GM13976 (cell line): Measurements from ENCODE around the gene ERLEC1.

ENCODE experiments used
- DNase-seq: peaks from one replicate; pipeline ENCODE4 v3.0.0; 2012; ENCODE audit warnings: low spot score
- CTCF ChIP-seq: IDR thresholded peaks from 2 replicates; pipeline ENCODE4 v1.5.1; 2012; ENCODE audit warnings: borderline replicate concordance, mild to moderate bottlenecking; ENCODE audit not compliant: insufficient read depth; ENCODE audit errors: extremely low read depth, missing control alignments, control extremely low read depth
- in situ Hi-C: fragments of 300-500 bp; cut with MboI; formaldehyde crosslinking; loops from one replicate; pipeline ENCODE4 v1.12.0; 2022; ENCODE audit warnings: low sequenced_read_pairs, mixed read lengths, inconsistent platforms; ENCODE audit not compliant: unreplicated experiment

Gene ERLEC1

GRCh38 chr2:53765767-53766166, 21.1 kb upstream of the ERLEC1 start:
- in situ Hi-C loops, result no loop called here
- no peak for TF ChIP-seq CTCF
- DNase-seq, result no peak

GRCh38 chr2:53767405-53768241, 19.2 kb upstream of the ERLEC1 start, which contains the start of gene CHAC2:
CHAC2 (plus strand) TSS chr2:53767804; CDS start chr2:53767887, 83 bp downstream.
- DNase-seq, result peak; percentile 91
- no peak for TF ChIP-seq CTCF
- in situ Hi-C loops, result no loop called here

- in situ Hi-C loops, result no loop called here
- no peak for DNase-seq
Observed at GRCh38 chr2:53768242-53768542, 18.7 kb upstream of the ERLEC1 start.

GRCh38 chr2:53769318-53769945, 17.4 kb upstream of the ERLEC1 start:
- TF ChIP-seq CTCF, result no peak

More at GRCh38 chr2:53768242-53768542, 18.7 kb upstream of the ERLEC1 start:
- no peak for TF ChIP-seq CTCF

GRCh38 chr2:53770264-53770663, 16.6 kb upstream of the ERLEC1 start:
- DNase-seq, result no peak
- in situ Hi-C loops, result no loop called here
- no peak for TF ChIP-seq CTCF

More at GRCh38 chr2:53769318-53769945, 17.4 kb upstream of the ERLEC1 start:
- DNase-seq, result no peak
- in situ Hi-C loops, result no loop called here

GRCh38 chr2:53777134-53777533, 9.7 kb upstream of the ERLEC1 start:
- TF ChIP-seq CTCF, result no peak
- DNase-seq, result no peak
- in situ Hi-C loops, result no loop called here
